DMS79 (cell line): Measurements from ENCODE around the gene ESYT2.

ENCODE experiments used
- DNase-seq: peaks from one replicate; lab custom pipeline; 2025; lab: John Stamatoyannopoulos, UW

Gene ESYT2

GRCh38 chr7:158856883-158857668 is 27.8 kb upstream of the ESYT2 start:
- no peak for DNase-seq

- DNase-seq: no peak
Observed at GRCh38 chr7:158854681-158855081, 25.4 kb upstream of the ESYT2 start.

GRCh38 chr7:158850545-158851102 is 21.3 kb upstream of the ESYT2 start:
- DNase-seq: no peak

GRCh38 chr7:158849768-158850544 is 20.6 kb upstream of the ESYT2 start:
- no peak for DNase-seq

- DNase-seq: no peak
Observed at GRCh38 chr7:158849442-158849767, 20.1 kb upstream of the ESYT2 start.

- DNase-seq: no peak
Observed at GRCh38 chr7:158847451-158847866, 18.1 kb upstream of the ESYT2 start.

GRCh38 chr7:158846304-158846703 is 17.0 kb upstream of the ESYT2 start:
- DNase-seq: no peak

- DNase-seq: no peak
Observed at GRCh38 chr7:158843771-158844170, 14.5 kb upstream of the ESYT2 start.

GRCh38 chr7:158842486-158842885 is 13.2 kb upstream of the ESYT2 start:
- no peak for DNase-seq

GRCh38 chr7:158840604-158841003 is 11.3 kb upstream of the ESYT2 start:
- DNase-seq: no peak

GRCh38 chr7:158839177-158839576 is 9.9 kb upstream of the ESYT2 start:
- peak; percentile 45 for DNase-seq

- peak; percentile 72 for DNase-seq
Observed at GRCh38 chr7:158837790-158838637, 8.7 kb upstream of the ESYT2 start.

GRCh38 chr7:158836692-158837091 is 7.4 kb upstream of the ESYT2 start:
- DNase-seq: no peak

GRCh38 chr7:158834878-158835784 is 5.8 kb upstream of the ESYT2 start:
- DNase-seq: no peak

- no peak for DNase-seq
Observed at GRCh38 chr7:158832994-158833393, 3.7 kb upstream of the ESYT2 start.

- DNase-seq: no peak
Observed at GRCh38 chr7:158831738-158832091, 2.4 kb upstream of the ESYT2 start.

- DNase-seq: no peak
Observed at GRCh38 chr7:158830211-158830723, 958 bp upstream of the ESYT2 start.

- peak; percentile 14 for DNase-seq
Observed at GRCh38 chr7:158829021-158829341, 328 bp downstream of the ESYT2 start.

GRCh38 chr7:158828133-158829020 is 932 bp downstream of the ESYT2 start:
- no peak for DNase-seq
